Measurements from ENCODE around the gene TCEA2.

TCEA2 gene

DNA sequence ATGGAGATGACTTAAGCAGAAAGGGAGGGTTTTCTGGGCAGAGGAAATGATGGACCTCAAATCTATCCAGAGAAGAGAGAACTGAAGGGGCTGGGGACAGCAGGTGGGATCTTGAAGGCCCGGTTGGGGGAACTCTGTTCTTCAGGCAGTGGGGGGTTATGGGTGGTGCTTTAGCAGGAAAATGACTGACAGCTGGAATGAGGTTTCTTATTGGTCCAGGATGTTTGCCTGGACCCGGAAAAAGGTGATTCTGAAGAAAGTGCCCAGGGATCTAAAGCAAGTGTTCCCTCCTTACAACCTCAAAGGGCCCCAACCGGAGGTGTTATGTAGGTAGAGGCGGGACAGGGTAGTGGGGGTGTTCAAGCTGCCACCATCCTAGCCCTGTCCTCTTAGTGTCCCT is 32.5 kb downstream of the TCEA2 start:
- DNase-seq (ENCODE audit: low spot score), result no peak

DNA sequence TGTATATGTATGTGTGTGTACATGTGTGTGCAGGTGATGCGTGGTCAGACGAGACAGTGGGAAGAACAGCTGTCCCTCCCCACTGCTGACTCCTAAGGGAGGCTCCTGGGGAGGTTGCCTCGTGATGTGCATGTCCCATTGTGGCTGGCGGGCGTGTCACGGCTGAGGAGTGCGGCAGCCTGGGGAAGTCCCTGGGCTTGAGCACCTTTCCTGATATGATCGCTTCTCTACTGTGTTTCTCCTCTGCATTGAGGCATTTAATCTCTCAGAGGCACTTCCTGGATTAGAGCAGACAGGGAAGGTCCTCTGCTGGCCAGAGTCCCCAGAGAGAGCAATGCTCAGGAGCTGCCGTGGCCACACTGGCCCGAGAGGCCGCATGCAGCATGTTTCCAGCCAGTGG is 32.9 kb downstream of the TCEA2 start:
- no peak for DNase-seq (ENCODE audit: low spot score)

DNA sequence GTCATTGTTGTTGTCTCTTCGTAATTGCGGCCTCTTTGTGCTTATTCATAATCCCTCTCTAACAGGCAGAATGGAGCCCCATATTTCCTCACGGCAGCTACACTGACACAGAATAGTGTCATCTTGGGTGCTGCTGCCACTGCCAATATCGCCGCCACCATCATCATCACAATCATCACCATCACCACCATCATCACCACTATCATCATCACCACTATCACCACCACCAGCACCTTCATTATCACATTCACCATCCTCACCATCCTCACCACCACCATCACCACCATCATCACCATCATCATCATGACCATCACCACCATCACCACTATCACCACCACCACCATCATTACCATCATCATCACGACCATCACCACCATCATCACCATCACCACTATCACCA is 33.5 kb downstream of the TCEA2 start:
- DNase-seq (ENCODE audit: low spot score), result no peak

DNA sequence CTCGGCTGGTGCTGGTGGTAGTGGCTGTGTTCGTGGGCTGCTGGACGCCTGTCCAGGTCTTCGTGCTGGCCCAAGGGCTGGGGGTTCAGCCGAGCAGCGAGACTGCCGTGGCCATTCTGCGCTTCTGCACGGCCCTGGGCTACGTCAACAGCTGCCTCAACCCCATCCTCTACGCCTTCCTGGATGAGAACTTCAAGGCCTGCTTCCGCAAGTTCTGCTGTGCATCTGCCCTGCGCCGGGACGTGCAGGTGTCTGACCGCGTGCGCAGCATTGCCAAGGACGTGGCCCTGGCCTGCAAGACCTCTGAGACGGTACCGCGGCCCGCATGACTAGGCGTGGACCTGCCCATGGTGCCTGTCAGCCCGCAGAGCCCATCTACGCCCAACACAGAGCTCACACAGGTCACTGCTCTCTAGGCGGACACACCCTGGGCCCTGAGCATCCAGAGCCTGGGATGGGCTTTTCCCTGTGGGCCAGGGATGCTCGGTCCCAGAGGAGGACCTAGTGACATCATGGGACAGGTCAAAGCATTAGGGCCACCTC is 35.5 kb downstream of the TCEA2 start:
- no peak for DNase-seq (ENCODE audit: low spot score)

DNA sequence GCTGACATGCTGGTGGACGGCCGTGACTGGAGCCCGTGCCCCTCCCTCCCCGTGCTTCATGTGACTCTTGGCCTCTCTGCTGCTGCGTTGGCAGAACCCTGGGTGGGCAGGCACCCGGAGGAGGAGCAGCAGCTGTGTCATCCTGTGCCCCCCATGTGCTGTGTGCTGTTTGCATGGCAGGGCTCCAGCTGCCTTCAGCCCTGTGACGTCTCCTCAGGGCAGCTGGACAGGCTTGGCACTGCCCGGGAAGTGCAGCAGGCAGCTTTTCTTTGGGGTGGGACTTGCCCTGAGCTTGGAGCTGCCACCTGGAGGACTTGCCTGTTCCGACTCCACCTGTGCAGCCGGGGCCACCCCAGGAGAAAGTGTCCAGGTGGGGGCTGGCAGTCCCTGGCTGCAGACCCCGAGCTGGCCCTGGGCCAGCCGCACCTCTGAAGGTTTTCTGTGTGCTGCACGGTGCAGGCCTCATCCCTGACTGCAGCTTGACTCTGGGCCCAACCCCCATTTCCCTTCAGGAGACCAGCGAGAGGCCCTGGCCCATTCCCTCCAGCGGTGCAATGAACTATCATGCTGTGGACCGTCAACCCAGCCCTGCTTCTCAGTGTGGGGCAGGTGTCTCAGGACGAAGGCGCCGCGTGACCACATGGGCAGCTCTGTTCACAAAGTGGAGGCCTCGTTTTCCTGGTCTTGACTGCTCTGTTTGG is 36.2 kb downstream of the TCEA2 start:
- no peak for DNase-seq (ENCODE audit: low spot score)

DNA sequence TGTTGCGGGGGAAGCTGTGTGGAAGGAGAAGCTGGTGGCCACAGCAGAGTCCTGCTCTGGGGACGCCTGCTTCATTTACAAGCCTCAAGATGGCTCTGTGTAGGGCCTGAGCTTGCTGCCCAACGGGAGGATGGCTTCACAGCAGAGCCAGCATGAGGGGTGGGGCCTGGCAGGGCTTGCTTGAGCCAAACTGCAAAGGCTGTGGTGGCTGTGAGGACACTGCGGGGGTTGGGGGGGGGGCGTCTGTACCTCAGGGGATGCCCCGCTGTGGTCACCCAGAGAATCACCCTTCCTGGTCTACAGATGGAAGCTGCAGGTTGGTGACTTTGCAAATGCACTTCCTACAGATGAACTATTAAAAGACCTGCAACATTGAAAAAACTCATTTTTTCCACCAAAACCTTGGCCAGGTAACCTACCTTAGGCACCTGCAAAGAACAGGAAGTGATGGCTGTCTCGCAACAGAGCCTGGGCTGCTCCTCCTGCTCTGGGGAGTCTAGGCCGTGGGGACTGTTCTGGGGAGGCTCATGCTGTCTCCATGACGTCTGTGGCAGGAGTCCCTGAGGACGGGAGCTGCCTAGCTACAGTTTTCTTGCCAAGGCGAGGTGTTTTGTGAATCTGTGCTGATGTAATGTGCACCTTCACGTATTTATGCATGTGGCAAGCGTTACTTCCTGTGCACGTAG is 37.0 kb downstream of the TCEA2 start:
- DNase-seq (ENCODE audit: low spot score), result no peak

DNA sequence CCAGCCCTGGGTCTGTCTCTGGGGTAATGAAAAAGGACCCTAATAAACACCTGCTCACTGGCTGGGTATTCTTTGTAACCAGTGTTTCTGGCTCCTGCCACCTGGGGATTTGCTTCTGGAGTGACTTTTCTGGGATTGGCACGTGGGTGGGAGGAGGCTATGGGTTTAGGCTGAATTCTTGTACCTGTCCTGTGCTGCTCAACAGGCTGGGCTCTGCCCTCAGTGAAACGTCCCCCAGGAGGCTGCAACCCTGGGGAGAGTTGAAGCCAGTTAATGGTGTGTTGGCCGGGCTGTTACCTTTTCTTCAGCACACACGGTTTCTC is 37.5 kb downstream of the TCEA2 start:
- no peak for DNase-seq (ENCODE audit: low spot score)

DNA sequence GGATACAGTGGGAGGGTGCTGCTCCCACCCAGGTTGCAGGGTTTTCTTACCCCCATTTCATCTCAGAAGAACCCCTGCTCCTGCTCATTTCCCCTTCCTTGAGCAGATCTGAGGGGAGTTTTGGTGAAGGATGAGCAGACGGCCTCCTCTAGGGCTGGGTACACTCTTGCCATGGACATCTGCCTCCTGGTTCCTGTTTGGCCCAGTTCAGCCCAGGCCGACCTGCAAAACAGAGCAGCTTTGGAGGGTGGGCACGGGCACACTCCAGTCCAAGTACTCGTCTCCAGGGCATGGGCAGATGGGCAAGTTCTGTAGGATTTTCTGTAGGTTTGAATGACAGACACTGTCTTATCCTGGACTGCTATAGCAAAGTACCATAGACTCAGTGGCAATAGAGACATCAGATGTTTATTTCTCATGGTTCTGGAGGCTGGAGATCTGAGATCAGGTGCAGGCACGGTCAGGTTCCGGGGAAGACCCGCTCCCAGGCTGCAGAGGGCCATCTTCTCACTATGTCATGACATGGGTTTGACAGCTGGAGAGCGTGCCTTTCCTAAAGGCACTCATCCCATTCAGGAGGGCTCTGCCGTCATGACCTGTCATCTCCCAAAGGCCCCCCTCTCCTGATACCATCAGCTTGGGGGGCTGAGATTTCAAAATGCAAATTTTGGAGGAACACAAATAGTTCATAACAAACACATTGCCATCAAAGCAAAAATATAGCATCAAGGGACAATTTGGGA is 38.1 kb downstream of the TCEA2 start:
- no peak for DNase-seq (ENCODE audit: low spot score)

DNA sequence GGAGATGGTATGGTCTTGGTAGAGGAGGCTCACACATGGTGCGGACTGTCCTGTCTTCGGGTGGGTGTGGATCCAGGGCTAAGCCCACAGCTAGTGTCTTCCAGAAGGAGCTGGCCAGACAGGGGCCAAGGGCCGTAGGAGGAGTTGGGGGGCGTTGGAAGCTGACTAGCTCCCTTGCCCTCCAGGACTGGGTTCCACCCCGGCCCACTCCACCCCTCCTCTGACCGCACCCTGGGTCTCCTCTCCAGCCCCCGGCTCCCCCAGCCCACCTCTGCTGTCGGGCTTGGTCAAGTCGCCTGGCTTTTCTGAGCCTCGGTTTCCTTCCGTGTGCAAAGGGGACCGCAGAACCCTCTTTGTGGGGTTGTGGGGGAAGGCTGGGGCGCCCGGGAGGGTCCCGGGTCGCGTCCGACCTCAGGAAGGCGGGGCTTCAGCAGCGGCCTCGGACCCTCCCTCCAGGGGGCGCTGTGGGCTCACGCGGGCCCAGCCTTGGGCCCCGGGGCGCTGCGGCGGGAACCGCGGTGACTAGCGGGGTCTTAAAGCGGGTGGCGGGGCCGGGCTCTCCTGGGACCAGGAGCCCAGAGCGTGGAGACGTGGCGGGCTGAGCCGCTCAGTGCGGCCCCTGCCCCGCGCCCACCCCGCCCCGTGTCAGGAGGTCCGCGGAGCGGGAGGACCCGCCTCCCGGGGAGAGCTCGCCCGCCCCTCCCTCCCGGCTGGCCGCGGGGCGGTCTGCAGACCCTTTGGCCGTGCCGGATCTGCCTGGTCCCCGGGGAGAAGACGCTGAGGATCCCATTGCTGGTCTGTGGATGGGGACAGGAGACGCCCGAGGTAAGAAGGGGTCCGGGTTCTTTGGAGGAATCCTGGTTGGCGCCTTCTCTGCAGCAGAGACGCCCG is 39.0 kb downstream of the TCEA2 start:
- DNase-seq (ENCODE audit: low spot score), result peak; percentile 86

DNA sequence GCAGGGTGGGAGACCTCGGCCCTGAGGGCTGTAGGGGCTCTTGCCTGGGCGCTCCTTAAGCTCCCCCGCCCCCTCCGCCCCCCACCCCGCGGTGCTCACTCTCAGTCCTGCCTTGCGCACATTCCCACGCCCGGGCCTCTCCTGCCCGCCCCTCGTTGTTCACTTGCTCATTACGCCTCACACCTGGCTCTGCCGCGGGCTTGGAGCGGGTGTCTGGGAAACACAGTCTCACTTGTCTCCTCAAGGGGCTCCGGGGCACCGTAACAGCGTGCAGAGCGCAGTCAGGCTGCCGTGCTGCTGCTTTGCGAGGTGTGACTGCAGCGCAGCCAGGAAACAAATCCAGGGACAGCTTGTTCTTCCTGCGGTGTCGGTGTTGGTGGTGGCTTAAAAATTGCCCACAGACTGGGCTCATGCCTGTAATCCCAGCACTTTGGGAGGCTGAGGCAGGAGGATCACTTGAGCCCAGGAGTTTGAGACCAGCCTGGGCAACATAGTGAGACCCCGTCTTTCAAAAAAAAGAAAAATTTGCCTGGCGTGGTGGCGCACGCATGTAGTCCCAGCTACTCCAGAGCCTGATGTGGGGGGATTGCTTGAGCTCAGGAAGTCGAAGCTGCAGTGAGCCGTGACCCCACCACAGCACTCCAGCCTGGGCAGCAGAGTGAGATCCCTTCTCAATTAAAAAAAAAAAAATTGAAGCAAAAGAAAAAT is 39.8 kb downstream of the TCEA2 start:
- peak; percentile 75 for DNase-seq (ENCODE audit: low spot score)

DNA sequence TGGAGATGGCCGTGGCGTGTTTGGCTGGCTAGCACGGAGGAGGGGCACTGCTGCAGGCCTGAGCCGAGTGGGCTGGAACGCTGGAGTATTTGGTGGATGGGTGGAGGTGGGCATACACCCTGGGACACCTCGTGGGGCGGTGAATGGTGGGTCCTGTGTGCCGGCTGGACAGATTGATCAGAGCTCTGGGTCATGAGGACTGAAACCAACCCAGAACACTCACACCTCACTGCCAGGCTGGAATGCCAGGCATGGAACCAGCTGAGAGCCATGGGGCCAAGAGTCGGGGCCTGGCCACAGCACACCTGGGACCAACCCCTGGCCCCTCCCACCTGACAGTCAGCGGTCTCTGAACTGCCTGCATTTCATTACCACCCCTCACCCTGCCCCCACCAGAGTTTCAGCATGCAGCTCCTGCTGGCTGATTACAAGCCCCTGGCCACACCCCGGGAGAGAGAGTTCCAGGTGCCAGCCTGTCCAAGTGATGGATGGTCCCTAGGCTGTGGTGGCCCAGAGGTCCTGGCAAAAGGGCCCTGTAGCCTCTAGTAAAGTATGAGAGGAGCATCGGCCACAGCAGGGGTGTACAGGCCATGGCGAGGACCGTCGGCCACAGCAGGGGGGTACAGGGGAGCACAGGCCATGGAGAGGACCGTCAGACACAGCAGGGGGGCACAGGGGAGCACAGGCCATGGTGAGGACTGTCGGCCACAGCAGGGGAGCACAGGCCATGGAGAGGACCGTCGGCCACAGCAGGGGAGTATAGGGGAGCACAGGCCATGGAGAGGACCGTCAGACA is 41.1 kb downstream of the TCEA2 start:
- DNase-seq (ENCODE audit: low spot score), result no peak

DNA sequence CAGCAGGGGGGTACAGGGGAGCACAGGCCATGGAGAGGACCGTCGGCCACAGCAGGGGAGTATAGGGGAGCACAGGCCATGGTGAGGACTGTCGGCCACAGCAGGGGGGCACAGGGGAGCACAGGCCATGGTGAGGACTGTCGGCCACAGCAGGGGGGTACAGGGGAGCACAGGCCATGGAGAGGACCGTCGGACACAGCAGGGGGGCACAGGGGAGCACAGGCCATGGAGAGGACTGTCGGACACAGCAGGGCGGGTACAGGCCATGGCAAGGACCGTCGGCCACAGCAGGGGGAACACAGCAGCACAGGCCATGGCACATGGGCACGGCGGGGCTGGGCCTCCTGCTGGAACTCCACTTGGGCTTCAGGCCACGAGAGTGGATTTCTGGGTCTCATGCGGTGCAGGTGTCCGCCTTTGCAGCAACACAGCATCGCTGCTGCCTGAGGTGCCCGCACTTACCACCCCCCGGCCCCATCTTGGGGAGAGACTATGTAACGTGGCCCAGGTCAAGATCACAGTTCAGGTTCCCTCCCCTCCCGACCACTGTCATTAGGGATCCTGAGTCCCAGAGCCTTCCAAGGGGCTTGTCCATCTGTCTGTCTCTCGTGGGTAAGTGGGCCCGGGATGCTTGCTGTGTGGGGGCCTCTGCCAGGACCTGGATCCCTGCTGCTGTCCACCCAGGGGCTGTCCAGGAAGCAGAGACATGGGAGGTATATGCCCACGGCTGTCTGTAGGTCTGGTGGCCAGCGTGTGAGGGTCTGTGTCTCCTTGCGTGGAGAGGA is 41.9 kb downstream of the TCEA2 start:
- DNase-seq (ENCODE audit: low spot score), result no peak

DNA sequence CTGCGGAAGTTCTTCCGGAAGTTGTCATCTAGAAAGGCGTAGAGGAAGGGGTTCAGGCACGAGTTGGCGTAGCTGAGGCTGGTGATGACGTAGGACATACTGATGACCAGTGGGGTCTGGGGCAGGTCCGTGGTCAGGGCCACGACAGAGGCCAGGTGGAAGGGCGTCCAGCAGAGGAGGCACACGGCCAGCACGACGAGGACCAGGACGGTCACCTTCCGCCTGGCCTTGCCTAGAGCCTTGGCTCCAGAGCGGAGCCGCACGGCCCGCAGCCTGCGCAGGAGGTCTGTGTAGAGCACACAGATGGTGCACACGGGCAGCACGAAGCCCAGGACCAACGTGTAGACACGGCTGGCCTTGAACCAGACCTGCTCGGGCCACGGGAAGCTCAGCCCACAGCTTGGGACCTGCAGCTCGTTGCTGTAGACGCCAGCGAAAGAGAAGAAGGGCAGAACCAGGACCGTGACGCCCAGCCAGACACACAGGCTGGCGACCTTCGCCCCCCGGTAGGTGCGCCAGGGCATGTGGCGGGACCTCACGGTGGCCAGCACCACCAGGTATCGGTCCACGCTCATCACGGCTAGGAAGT is 42.9 kb downstream of the TCEA2 start:
- no peak for DNase-seq (ENCODE audit: low spot score)

DNA sequence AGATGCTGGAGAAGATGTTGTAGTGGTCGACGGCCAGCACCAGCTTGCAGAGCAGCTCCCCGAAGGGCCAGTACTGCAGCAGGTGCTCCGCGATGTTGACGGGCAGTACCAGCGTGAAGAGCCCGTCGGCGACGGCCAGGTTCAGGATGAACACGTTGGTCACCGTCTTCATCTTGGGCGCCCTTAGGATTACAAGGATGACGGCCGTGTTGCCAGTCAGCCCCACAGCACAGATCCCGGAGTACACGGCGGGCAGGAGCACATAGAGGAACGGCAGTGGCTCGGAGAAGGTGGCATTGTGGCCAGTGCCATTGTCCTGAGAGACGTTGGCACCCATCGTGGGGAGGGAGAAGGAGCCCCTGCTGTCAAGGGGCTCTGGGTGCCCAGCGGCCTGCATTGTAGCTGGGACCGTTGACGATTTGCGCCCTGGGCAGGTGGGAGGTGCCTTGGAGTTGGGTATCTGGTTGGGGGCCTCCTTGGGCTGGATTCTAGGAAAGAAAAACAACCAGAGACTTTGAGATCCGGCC is 43.5 kb downstream of the TCEA2 start:
- DNase-seq (ENCODE audit: low spot score), result no peak

DNA sequence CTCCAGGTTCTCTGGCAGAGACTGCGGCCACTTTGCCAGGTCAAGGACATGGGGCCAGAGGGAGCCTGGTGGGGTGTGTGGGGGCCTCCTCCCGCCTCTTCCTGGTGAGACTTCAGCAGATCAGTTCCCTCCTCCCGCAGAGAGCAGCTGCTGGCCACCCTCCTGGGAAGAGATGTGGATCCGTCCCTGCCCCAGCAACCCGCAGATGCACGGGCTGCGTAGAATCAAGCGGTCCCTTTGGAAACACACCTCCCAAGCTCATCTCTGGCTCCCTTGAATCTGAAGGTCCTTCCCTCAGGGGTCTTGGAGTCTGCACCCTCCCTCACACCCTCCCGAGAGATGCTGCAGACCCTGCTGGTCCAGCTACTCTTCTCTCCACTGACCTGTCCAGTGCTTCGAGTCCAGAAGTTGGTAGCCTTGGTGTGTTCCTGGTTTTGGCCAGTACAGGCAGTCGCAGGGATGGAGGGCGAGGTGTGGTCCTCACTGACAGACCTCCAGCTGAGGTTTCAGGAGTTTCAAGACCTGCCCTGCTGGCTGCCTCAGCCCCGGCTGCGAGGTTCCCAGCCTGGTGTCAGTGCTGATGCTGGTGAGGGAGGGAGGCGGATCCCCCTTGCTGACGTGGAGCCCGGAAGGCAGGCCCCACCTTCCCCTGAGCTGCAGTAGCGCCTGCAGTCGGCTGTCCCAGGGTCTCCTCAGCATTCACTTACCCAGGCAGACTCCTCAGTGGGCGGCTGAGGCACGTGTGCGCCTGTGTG is 44.2 kb downstream of the TCEA2 start, which contains the start of gene NPBWR2:
Gene NPBWR2, minus strand, starts transcription at position 585 of the 755 bp plus-strand sequence. CDS start 734 bp downstream, outside the sequence.
- no peak for DNase-seq (ENCODE audit: low spot score)

DNA sequence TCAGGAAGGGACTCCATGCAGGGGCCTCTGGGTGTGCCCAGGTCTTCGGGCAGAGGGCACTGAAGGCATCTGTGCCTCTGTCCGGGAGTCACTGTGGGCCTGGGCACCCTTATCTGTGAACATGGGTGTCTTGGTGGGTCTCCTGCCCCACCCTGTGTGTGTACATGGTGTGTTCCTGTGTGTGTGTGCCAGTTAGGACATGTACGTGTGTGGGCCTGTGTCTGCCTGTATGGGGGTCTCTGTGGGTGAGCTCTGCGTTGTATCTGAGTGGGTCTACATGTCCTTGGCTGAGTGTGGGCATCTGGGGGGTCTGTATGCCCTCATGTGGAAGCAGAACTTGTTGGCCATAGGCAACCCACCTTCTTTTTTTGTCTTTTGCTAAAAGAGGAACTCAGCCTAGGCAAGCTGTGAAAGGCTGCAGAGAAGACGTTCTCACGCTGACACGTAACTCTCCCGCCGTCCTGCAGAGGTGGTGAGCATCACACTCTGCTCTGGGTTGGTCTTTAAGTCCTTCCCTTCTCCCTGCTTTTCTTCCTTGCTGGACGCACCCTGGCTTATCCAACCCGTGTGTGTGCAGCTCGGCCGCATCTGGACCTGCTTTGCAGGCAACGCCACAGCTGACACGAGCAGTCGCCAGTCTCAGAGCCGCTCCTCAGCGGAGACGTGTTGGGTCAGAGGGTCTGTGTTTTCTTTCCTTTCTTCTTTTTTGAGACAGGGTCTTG is 44.9 kb downstream of the TCEA2 start:
- DNase-seq (ENCODE audit: low spot score), result no peak
